Hematopoietic multipotent progenitor cell treated with erythropoietin and hydrocortisone succinate and interleukin-3 and kit ligand, for 6 days (in vitro differentiated cells): Measurements from ENCODE around the gene MAF.
A peak's percentile ranks its signal among the peaks of the same experiment; 100 is the strongest.

Experiments
- DNase-seq: peaks from one replicate; pipeline ENCODE4 v3.0.0-alpha.2; 2015

Gene MAF

DNA sequence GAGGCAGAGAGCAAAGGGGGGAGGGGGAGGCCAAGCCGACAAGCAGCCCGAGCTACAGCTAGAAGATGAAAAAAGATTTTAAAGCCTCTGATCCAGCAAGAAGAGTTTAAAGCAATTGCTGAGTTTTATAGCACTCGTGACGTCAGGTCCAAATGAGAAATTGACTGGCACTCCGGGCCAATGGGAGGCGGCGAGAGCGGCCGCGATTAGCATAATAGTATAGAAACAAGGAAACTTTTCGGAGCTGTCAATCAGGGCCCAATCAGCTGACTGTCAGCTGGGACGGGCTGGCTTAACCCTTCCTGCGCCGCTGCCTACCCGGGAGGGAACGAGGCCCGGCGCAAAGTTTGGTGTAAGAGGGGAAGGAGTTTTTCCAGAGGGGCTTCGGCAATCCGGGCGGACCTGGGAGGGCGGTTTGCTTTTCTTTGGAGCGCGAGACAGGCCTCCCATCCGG is at the start of gene MAF:
MAF (minus strand) TSS at position 100 of the 454 bp plus-strand sequence. CDS start 835 bp downstream, outside the sequence.
- DNase-seq, result peak; percentile 93

DNA sequence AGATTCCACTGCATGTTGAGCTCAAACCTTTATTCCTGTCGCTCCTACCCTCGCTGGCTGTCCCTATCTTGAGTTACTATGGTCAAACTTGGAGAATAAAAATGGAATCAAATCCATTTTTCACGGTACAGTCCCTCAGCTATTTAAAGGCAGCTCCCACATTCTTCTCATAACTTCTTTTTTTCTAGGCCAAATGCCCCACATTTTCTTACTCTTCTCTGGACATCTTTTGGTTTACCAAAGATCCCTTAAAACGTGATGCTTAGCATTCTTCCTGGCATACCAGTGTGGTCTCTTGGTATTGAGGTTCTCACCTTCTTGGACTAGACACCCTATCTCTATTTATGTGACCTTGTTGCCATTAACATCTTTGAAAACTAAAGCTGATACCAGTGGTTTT is 48.3 kb upstream of the MAF start:
- no peak for DNase-seq

DNA sequence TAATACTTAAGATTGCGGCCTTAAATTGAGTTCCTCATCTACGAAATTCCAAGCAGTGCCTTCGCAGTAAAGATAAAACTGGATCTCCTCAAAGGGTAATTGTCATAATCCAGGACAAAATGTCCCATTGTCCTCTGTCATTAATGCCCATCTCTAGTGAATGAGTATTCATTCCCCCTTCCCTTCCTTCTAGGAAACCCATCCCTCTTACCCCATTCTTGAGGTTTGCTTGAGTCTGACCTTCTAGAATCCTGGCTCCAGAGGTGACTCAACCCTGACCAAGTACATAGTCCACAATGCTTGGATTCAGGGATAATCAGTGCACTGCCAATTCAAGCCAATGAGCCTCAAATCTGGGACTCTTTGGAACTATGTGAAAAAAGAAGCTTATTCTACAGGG is 47.0 kb upstream of the MAF start:
- no peak for DNase-seq

DNA sequence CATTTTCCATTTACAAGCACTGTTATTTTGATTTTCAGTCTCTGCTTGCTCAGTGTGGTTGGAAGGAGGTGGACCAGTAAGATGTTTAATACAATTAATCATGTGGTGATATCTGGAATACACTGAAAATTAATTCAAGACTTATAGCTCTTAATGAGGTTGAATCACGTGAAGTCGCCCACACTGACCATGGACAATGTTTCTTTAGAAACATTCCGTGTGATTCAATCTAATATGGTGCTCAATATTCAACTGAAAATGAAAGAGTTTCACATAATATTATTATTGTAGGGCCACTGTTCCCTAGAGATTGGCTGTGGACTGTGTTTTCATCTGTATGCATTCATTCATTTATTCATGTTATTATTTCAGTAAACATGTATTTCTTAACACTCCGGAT is 45.2 kb upstream of the MAF start:
- DNase-seq, result no peak

DNA sequence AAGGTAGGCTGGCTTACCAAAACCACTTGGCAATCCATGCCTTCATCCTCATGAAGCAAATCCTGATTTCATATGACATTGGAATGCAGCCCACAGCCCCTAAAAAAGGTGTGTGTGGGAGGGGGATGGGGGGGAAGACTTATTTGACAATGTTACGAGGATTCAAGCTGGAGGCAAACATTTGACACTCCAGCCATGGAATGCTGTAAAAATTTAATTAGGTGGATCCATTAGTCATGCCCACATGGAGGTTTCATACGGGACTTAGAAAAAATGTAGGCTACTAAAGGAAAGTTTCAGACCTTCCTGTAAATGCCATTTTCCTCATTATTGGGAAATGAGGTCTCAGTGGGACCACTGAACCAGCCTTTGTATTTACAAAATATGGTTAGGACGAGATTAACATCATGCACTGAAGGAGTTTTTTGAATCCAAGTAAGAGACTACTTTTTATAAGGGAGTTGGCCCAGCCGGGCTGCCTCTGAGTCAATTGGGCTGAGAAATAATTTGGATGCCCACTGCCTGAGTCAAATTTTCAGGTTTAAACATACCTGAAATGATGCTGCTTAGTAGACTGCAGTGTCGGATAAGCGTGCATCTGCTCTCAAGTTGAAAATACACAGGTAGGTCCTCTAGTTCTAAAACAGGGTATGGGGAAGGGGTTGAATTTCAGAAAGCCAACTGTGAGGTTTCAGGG is 44.6 kb upstream of the MAF start:
- DNase-seq, result no peak

DNA sequence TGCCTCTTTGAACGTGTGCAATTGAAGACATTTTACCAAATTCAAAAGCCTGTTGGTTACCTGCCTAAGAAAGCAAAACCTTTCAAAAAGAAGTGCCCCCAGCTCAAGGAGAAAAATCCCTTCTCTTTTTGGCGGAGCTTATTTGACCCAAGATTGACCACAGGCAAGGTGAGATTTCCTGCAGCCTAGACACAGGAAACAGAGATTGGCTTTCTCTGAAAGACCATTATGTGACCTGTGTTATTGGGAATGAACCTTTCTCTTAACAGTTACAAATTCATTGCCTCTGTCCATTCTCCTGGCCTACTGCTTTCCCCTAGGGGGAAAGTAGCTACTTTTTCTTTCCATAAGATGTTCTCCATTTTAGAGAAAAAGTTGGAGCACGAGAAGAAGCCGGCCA is 42.1 kb upstream of the MAF start:
- no peak for DNase-seq

DNA sequence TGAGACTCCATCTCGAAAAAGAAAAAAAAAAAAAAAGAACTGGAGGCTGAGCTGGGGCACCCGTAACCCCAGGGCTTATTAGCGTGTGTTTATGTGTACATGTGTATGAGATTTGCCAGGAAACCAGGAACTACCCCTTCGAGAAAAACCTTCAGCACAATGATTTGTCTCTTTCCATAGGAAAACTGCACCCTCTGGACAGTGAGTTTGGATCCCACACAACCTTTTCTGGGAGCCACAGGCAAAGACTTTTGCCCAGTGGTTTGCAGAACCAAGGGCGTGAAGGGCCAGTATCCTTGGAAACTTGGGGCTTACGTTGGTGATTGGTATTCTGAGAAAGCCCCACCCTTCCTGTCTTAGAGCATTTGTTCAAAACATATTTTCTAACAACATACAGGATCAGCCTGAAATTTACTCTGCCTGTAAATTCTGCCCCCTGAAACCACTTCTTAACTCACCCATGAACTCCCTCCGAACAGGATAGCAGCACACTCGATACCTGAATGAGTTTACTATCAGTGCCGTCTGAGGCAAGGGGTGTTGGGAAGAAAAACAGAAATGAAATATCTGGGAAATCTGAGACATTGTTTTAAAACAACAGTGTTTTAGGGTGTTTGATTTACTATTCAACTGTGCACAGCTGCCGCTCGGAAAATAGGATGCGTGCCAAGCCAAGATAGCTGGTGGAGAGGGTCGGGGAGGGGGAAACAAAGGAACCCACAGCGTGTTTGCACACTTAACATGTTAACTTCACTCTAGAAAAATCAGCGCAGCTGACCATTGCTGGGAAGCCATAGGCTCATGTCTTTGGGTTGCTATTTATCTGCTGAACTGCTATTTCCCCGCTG is 40.2 kb upstream of the MAF start:
- DNase-seq, result peak; percentile 27

DNA sequence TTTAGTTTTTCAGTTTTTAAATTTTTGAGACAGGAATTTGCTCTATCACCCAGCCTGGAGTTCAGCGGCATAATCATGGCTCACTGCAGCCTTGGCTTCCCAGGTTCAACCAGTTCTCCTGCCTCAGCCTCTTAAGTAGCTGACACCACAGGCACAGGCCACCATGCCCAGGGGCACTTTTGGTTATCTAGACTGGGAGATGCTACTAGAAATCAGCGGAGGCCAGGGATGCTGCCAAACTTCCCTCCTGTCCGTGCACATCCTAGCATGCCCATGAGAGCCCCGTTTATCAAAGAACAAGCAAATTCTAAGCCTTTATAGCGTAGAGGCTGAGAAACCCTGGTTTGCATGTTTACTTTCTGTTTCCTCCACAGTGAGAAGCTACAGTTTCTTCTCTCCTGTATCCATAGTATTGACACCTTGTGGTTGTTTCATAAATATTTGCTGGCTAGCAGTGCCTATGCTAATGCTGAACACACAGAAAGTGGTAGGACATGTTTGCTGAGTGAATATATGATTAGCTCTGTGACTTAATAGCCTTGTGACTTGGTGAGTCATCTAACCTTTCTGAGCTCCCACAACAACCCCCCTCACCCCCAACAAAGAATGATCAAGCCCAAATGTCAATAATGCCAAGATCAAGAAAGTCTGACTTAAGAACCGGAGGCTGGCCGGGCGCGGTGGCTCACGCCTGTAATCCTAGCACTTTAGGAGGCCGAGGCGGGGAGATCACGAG is 39.2 kb upstream of the MAF start:
- DNase-seq, result no peak

DNA sequence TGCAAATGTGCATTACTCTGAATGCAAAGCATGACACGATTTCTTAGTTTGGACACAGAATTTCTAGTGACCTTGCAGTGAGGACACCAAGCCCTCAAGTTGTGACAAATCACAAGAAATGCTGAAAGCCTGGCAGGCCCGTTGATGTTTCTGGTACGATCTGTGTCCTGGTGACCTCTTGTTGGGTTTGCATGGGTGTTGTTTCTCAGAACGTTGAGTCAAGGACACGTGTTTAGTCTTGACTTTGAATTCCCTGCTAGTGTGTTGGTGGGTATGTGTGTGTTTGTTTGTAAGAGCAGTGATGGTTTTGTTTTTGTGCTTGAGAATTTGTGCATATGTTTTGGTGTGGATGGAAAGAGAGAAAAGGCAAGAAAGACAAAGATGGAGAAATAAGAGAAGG is 37.8 kb upstream of the MAF start:
- no peak for DNase-seq

DNA sequence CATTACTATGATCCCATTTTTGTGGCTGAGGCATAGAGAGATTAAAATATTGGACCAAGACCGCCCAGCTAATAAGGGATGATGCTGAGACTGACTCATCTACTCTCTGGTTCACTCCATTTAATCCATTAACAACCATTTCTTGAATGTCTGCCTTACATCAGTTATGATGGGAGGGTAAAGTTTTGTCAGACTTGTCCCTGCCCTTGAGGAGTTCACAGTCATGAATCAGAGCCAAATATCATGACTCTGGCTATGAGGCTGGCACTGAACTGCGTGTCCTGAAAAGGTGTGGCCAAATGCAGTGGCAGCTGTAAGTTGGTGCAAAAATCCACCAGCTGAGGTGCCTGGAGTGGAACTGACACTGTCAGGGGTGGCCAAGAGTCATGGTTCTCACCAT is 35.0 kb upstream of the MAF start:
- no peak for DNase-seq

DNA sequence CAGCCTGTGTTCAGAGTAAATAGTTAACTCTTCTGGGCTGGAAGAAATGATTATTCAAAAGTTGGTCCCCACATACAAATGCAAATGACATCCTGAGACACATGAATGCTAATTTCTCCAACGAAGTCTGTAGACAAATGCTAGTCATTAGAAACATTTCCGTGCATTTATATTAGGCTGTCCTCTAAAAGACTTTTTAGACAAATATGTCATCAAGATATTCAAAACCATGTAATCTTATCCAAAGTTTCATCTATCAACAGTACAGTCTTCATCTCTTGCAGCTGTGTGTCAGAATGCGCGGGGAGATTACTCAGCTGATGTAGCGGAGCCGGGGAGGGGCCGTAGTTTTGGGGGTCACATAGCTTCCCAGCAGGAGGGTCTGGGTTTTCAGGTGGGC is 33.8 kb upstream of the MAF start:
- no peak for DNase-seq

DNA sequence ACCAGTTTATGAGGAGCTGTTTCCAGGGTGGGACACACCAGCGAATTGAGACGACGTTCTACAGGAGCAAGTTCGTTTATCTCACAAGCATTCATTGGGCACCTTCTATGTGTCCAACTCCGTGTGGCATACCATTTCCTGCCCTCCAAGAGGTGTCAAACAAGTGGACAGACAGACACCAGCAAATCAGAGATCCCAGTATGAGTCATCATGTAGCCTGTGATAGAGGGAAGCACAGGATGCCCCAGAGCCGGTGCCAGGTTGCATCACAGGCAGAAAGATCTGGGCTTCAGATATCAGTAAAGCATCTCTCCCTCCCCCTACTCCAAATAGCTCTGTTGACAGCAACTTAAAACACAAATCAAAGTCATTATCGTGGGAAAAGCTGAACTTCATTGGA is 31.8 kb upstream of the MAF start:
- no peak for DNase-seq

DNA sequence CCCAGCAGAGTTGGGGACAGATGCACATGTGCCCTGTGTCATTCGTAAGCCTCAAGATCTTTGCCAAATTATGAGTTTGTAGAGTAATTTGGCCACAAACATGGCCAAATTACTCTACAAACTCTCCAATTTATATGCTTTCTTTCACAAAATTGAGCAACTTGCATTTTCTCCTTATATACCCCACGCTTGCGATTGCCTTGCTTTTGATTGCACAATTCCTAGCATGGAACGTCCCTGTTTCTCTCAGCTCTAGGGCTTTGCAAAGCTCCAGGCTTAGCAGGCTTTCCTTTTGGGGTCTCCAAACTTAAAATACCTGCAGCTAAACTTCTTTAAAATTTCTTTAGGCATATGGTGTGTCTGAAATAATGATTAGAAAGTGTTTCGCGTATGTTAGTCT is 28.5 kb upstream of the MAF start:
- no peak for DNase-seq

DNA sequence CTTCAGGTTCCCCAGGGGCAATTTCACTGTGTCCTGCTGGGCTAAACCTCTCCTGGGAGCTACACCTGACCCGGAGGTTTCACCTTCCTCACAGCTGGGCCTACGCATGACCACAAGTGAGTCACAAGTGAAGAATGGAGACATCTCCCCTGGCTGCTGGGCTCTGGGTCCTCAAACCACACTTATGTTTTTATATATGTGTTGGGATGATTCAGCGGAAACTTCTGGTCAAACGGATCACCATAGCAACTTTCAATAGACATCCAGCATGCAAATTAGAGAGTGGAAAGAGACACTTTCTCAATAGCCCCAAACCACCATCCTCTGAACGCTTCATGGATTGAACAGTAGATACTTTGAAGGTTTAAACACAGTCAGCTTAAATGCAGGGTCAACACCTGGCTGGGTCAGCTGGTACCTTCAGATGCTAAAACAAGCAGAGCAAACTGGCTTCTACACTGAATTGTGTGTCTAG is 28.0 kb upstream of the MAF start:
- DNase-seq, result peak; percentile 42

DNA sequence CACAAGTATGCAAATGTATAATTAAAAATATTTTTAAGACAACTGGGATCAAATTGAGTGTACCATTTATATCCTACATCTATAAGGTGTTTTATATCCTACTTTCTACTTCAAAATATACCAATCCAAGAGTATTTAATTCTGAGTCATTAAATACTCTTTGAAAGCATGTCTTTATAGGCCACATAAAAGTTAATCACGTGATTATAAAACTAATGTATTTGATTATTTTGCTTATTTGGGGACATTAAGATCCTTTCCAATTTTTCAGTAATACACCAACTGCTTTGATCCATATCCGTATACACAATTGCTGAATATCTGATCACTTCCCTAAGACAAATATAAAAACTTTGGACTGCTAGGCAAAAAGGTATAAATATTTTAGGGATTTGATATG is 26.6 kb upstream of the MAF start:
- no peak for DNase-seq

DNA sequence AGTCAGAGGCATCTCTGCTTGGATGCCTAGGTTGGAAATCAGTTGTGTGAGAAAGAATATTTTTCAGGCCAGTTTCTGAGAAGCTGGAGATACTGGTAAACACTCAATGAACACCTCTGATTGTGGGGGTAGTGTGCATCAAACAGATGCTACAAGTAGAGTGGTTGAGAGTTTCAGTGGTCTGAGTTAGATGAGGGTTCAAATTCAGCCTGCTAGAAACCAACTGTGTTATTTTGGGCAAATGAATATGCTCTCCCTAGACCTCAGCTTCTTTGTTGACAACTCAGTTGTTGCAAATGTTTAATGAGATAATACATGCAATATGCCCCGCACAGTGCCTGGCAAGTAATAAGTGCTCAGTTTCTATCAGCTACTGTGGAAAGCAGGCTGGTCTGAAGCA is 25.2 kb upstream of the MAF start:
- DNase-seq, result no peak

DNA sequence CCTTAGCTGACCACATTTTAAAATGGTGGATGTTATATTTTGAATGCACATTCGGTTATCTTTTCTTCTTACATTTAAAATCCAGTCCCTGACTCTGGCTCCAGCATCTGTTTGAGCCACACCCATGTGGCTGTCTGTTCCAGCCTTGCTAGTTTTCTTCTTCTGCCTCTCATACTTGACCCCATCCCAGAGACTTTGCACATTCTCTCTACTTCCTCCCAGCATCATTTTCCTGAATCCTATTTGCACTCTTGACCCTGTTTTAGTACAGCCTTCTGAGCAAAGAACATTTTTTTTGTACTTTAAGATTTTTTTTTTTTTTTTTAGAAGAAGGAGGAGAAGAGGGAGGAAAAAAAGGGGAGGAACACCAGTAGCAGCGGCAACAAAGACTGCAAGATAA is 23.3 kb upstream of the MAF start:
- DNase-seq, result no peak

DNA sequence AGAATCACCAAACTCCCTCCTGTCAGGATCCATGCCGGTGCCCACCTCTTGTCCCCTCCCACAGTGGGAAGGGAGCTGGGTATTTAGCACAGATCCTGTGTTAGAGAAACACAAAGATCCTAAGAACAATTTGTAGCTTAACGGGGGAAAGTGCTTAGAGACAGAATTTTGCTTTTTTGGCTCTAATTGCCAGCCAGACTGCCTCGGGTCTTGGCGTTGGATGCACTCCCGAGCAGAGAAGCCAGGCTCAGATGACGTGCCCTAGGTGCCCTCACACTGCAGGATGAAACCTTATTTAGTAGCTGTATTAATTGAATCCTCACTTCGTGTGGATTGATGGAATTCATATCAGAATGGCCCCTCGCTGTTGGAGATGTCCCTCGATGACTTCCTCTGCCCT is 22.5 kb upstream of the MAF start:
- no peak for DNase-seq

DNA sequence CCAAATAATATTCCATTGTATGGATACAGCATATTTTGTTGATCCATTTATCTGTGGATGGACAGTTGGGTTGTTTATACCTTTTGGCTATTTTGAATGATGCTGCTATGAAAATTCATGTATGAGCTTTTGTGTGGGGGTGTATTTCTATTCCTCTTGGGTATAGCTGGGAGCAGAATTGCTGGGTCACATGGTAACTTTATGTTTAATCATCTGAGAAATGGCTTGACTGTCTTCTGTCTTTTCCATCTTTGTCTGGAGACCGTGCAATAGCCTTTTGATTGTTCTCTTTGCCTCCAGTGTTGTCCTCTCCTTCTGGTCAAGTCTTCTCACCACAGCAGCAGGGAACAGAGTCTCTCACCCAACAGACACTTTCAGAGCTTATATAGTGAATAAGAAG is 20.5 kb upstream of the MAF start:
- DNase-seq, result no peak

DNA sequence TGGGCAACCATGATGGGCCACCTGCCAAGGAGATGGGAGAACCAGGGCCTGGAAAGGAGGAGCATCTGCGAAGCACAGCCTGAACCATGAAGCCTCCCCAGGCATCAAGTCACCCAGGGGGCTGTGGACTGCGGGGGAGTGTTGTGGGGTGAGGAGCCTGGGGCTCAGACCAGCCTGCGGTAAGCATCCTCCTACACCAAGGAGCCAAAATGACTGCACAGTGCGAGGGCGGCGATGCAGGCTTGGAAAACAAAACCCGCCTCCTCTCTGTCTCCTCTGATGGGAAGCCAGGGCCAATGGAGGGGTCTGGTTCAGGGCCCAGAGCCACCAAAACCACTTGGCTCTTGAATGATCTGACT is 18.1 kb upstream of the MAF start:
- no peak for DNase-seq

DNA sequence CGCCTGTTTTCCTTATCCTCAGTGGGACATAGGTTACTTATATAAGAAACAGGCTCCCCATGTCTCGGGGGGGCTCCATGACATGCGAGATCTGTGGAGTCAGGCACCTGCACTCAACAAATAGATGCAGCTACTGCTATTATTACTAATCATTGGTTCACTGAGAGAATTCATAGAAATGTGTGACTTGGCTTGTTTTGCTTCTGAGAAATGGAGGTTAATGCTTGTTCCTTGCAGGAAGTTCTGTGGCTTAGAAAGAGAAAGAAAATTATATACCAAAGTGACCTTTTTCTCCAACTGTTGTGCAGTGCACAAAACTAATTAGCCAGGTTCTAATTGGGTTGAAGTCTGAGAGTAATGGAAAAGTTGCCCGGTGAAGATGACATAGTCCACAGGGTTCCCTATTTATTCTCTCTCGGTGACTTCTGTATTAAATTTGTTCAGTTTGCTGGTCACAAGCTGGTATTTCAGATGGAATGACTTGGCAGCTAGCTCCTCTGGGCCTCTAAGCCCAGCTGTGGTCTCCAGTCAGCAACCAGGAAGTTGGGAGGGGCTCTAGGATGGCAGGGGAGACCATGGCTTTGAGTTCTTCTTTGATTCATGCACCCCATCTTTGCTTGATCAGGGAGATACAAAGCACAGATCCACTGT is 17.6 kb upstream of the MAF start:
- no peak for DNase-seq

DNA sequence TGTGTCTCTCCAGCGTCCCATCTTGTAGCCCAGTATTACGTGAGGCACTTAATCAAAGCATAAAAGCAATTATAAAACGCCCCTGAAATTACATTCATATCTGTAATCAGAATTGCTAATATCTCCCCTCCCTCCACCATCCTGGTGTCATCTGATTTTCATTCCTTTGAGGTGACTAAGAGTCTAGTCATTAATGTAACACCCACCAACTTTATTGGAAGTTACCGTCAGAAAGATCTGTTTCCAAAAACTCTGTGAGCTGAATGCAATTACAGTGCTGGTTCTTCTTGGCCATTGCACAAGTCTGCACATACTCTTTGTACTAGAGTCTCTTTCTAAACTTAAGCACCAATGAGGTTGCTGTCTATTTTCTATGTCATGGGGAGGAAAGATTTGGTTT is 12.5 kb upstream of the MAF start:
- no peak for DNase-seq

DNA sequence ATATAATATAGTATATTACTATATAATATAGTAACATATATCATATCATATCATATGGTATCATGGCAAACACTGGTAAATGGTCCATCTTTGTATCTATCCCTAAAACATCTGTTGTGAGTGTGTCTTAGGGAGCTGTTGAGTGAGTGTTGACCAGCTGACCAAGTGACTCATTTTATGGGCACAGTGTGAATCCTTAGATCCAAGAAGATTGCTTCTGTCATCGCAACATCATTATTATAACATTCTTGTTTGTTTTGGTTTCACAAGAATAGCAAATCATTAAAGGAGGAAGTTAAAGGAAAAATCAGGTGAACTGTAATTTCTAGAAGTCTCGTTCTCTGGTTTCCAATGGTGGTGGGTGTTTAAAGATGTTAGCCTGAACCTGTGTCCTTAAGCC is 11.7 kb upstream of the MAF start:
- no peak for DNase-seq
